Measurements from ENCODE around the gene NOVA1. TPM values are rescaled to one million over a fixed set of nuclear protein-coding genes. Genes with fewer than 3 reads are reported as not detected.

Gene NOVA1
- total RNA-seq, 4 donors from 2014 or later, result 6.6 to 18.4 (median 8.3) TPM

- DNase-seq, result no peak
- H3K4me3 ChIP-seq (replicated peaks in 1 of 3), result no peak overlapping the region
- H3K9me3 ChIP-seq, result no peaks in the 10 kb centered on the region
- 73 to 74% methylated on average over 2 of the region's 2 CpGs for WGBS, 2 donors
- TF ChIP-seq CTCF (IDR thresholded peaks at IDR 0.05) (no peak), POLR2A (IDR thresholded peaks at IDR 0.05) (no peak)
- no peak overlapping the region for H3K27ac ChIP-seq
- no peaks in the 10 kb centered on the region for H3K36me3 ChIP-seq
- no peaks in the 10 kb centered on the region for H3K4me1 ChIP-seq
- intact Hi-C loops (cut with DNase I), result no loop called here
- H3K27me3 ChIP-seq, result no peaks in the 10 kb centered on the region
Observed at GRCh38 chr14:26621807-26622560, 24.2 kb upstream of the NOVA1 start.

GRCh38 chr14:26621364-26621763 lies 23.5 kb upstream of the NOVA1 start:
- no peaks in the 10 kb centered on the region for H3K36me3 ChIP-seq
- H3K27me3 ChIP-seq, result no peaks in the 10 kb centered on the region
- TF ChIP-seq CTCF (IDR thresholded peaks at IDR 0.05) (no peak), POLR2A (IDR thresholded peaks at IDR 0.05) (no peak)
- no peaks in the 10 kb centered on the region for H3K9me3 ChIP-seq
- intact Hi-C loops (cut with DNase I), result no loop called here
- no peak overlapping the region for H3K27ac ChIP-seq
- no peak for DNase-seq
- 96 to 97% methylated on average over 1 of the region's 1 CpG for WGBS, 2 donors
- no peaks in the 10 kb centered on the region for H3K4me1 ChIP-seq
- H3K4me3 ChIP-seq (replicated peaks in 1 of 3), result no peak overlapping the region

GRCh38 chr14:26611259-26611658 lies 13.4 kb upstream of the NOVA1 start:
- DNase-seq, result no peak

GRCh38 chr14:26606729-26607312 lies 9.0 kb upstream of the NOVA1 start:
- no peak overlapping the region for H3K4me3 ChIP-seq (replicated peaks in 1 of 3)
- no peaks in the 10 kb centered on the region for H3K27me3 ChIP-seq

More at GRCh38 chr14:26611259-26611658, 13.4 kb upstream of the NOVA1 start:
- H3K27ac ChIP-seq, result no peak overlapping the region
- no peaks in the 10 kb centered on the region for H3K36me3 ChIP-seq
- H3K4me1 ChIP-seq, result no peaks in the 10 kb centered on the region
- H3K9me3 ChIP-seq, result no peaks in the 10 kb centered on the region
- TF ChIP-seq CTCF (IDR thresholded peaks at IDR 0.05) (no peak), POLR2A (IDR thresholded peaks at IDR 0.05) (no peak)
- H3K27me3 ChIP-seq, result no peaks in the 10 kb centered on the region
- intact Hi-C loops (cut with DNase I), result no loop called here
- no peak overlapping the region for H3K4me3 ChIP-seq (replicated peaks in 1 of 3)

More at GRCh38 chr14:26606729-26607312, 9.0 kb upstream of the NOVA1 start:
- intact Hi-C loops (cut with DNase I), result no loop called here
- WGBS, 2 donors, result 83 to 84% methylated on average over 3 of the region's 3 CpGs
- H3K36me3 ChIP-seq, result no peaks in the 10 kb centered on the region
- DNase-seq, result no peak
- TF ChIP-seq POLR2A (IDR thresholded peaks at IDR 0.05), result no peak
- TF ChIP-seq CTCF (IDR thresholded peaks at IDR 0.05), result no peak
- H3K9me3 ChIP-seq, result no peaks in the 10 kb centered on the region
- H3K27ac ChIP-seq, result no peak overlapping the region
- no peaks in the 10 kb centered on the region for H3K4me1 ChIP-seq
